A549 (cell line): ENCODE results near the gene TNNT2. TPM values are rescaled to one million over a fixed set of nuclear protein-coding genes. Genes with fewer than 3 reads are reported as not detected.

ENCODE experiments used
- ATAC-seq, 2 experiments: fragments of 200-7000 bp in 1 of 2; fragments of >200 bp in 1 of 2; cut with Nextera tagmentation in 1 of 2; cut with Tn5 transposase in 1 of 2; 3 replicates each; pipeline versions ENCODE4 v1.8.0 to v1.9.1; 2018 to 2020; ENCODE audit warnings: mild to moderate bottlenecking in 1 of 2, moderate library complexity in 1 of 2
- CTCF ChIA-PET: fragments of 300-600 bp; sonication (Branson Sonifier 250); formaldehyde crosslinking; extraction: SDS; loops from one replicate; lab custom pipeline; 2021; ENCODE audit warnings: antibody characterized with exemption, inconsistent platforms; lab: Yijun Ruan, JAX
- POLR2A ChIA-PET: fragments of 350-600 bp; formaldehyde crosslinking; extraction: SDS; loops from one replicate; lab custom pipeline; 2021; ENCODE audit warnings: antibody characterized with exemption, inconsistent platforms; lab: Yijun Ruan, JAX
- DNase-seq, 2 experiments: peaks; one replicate each; pipeline versions ENCODE4 v3.0.0 to v3.0.0-alpha.2; 2011 to 2016; ENCODE audit warnings: low read depth in 1 of 2, low spot score in 1 of 2
- FAIRE-seq: peaks from 2 replicates; lab custom pipeline; 2011; peaks lifted over from hg19 to GRCh38; lab: Jason Lieb, UNC
- H3K27ac ChIP-seq, 2 experiments: fragments of >200 bp; sonication (Bioruptor Twin); formaldehyde crosslinking; 3 replicates each; pipeline ENCODE4 v1.5.1; 2016 to 2017
- H3K4me1 ChIP-seq: fragments of >200 bp; sonication (Bioruptor Twin); formaldehyde crosslinking; 3 replicates; pipeline ENCODE4 v1.6.1; 2016
- H3K4me2 ChIP-seq: fragments of >200 bp; sonication (Bioruptor Twin); formaldehyde crosslinking; 3 replicates; pipeline ENCODE4 v1.6.1; 2016
- H3K4me3 ChIP-seq: fragments of >200 bp; sonication (Bioruptor Twin); formaldehyde crosslinking; 3 replicates; pipeline ENCODE4 v1.5.1; 2016
- H3K9me3 ChIP-seq: fragments of >200 bp; sonication (Bioruptor Twin); formaldehyde crosslinking; 3 replicates; pipeline ENCODE4 v1.6.1; 2016
- ATOH8 ChIP-seq: fragments of 250-450 bp; sonication (Bioruptor Pico); IDR thresholded peaks from 2 replicates; pipeline ENCODE4 v1.5.0; 2020; ENCODE audit warnings: low read depth, mild to moderate bottlenecking, moderate library complexity
- BHLHE40 ChIP-seq: IDR thresholded peaks from 2 replicates; pipeline ENCODE4 v1.6.1; 2012; ENCODE audit warnings: low read depth, low read length, inconsistent platforms
- CHD2 ChIP-seq: fragments of 150-350 bp; IDR thresholded peaks from 2 replicates; pipeline ENCODE4 v1.6.1; 2014; ENCODE audit warnings: low read length; ENCODE audit not compliant: partially characterized antibody
- CHD4 ChIP-seq: fragments of 200-600 bp; sonication (generic); IDR thresholded peaks from 2 replicates; pipeline ENCODE4 v1.6.1; 2016; ENCODE audit warnings: antibody characterized with exemption, mild to moderate bottlenecking, borderline replicate concordance
- EHMT2 ChIP-seq: fragments of 200-600 bp; sonication (generic); IDR thresholded peaks from 2 replicates; pipeline ENCODE4 v1.6.1; 2016; ENCODE audit warnings: antibody characterized with exemption, low read depth, mild to moderate bottlenecking, moderate library complexity
- ELK1 ChIP-seq: fragments of 150-350 bp; IDR thresholded peaks from 2 replicates; pipeline ENCODE4 v1.6.1; 2014; ENCODE audit warnings: low read depth, mild to moderate bottlenecking, low read length
- ESRRA ChIP-seq: fragments of 150-350 bp; IDR thresholded peaks from 2 replicates; pipeline ENCODE4 v1.6.1; 2014; ENCODE audit warnings: mild to moderate bottlenecking, low read length, borderline replicate concordance
- FOSB ChIP-seq: fragments of 250-450 bp; sonication (Bioruptor Pico); IDR thresholded peaks from 2 replicates; pipeline ENCODE4 v1.5.0; 2020; ENCODE audit warnings: mild to moderate bottlenecking, moderate library complexity
- HDAC2 ChIP-seq: fragments of 200-600 bp; sonication (generic); IDR thresholded peaks from 2 replicates; pipeline ENCODE4 v1.6.1; 2016
- HOXA7 ChIP-seq: fragments of 250-450 bp; sonication (Bioruptor Pico); IDR thresholded peaks from 2 replicates; pipeline ENCODE4 v1.5.0; 2020; ENCODE audit warnings: mild to moderate bottlenecking, moderate library complexity
- HOXB13 ChIP-seq: fragments of 250-450 bp; sonication (Bioruptor Pico); IDR thresholded peaks from 2 replicates; pipeline ENCODE4 v1.5.0; 2020; ENCODE audit warnings: low read depth, mild to moderate bottlenecking, moderate library complexity
- MYC ChIP-seq: IDR thresholded peaks from 2 replicates; pipeline ENCODE4 v1.6.1; 2012; ENCODE audit warnings: mild to moderate bottlenecking, inconsistent platforms, low read length, improper control_type of control experiment, borderline replicate concordance
- NR3C1 ChIP-seq: fragments of >200 bp; sonication (Bioruptor Twin); formaldehyde crosslinking; IDR thresholded peaks from 3 replicates; pipeline ENCODE4 v1.6.1; 2017
- RAD21 ChIP-seq, 2 experiments: fragments of >200 bp in 1 of 2; sonication (Bioruptor Twin) in 1 of 2; formaldehyde crosslinking in 1 of 2; IDR thresholded peaks in 1 of 2; conservative IDR thresholded peaks in 1 of 2; 2 replicates in 1 of 2; 3 replicates in 1 of 2; pipeline ENCODE4 v1.6.1; 2012 to 2018; ENCODE audit warnings: inconsistent platforms in 1 of 2
- RARB ChIP-seq: fragments of 250-450 bp; sonication (Bioruptor Pico); IDR thresholded peaks from 2 replicates; pipeline ENCODE4 v1.8.0; 2021; ENCODE audit warnings: mild to moderate bottlenecking, moderate library complexity
- REST ChIP-seq: fragments of 200-600 bp; sonication (generic); IDR thresholded peaks from 2 replicates; pipeline ENCODE4 v1.6.1; 2016; ENCODE audit warnings: antibody characterized with exemption, mild to moderate bottlenecking, moderate library complexity
- TP53 ChIP-seq: fragments of 250-450 bp; sonication (Bioruptor Pico); IDR thresholded peaks from 2 replicates; pipeline ENCODE4 v1.5.0; 2021; ENCODE audit warnings: mild to moderate bottlenecking, moderate library complexity
- ZC3H11A ChIP-seq: fragments of 450-650 bp; IDR thresholded peaks from 2 replicates; pipeline ENCODE4 v1.6.1; 2014; ENCODE audit warnings: antibody characterized with exemption, mild to moderate bottlenecking
- WGBS: methylation state at CpG from one replicate; pipeline ENCODE4 v1.1.6; 2017; ENCODE audit errors: missing lambda C conversion rate; 5-methylcytosine and 5-hydroxymethylcytosine counted together
- polyA plus RNA-seq, 4 experiments: library from polyadenylated mRNA; depleted of rRNA in 3 of 4; stranded (reverse); fragments of >200 nt; fragmentation: RNase III in 1 of 4; extraction: RNeasy Plus Mini Kit Qiagen cat#74134 plus additional on column Dnase treatment in 1 of 4; gene quantifications; 2 replicates in 3 of 4; 3 replicates in 1 of 4; pipeline ENCODE4 v1.2.3, GENCODE V29; 2011 to 2017

TNNT2 gene
- polyA plus RNA-seq, 2 of the 4 experiments (the other 2 are of a cell fraction) = 0.09 TPM; not detected in 1

- FAIRE-seq (no peak), ATAC-seq (no peak), DNase-seq (no peak)
- TF ChIP-seq NR3C1 (no peak), HDAC2 (no peak), BHLHE40 (no peak)
- POLR2A ChIA-PET = no interaction called here
- no peaks in the 10 kb centered on the region for H3K9me3 ChIP-seq
- no peak overlapping the region for H3K4me3 ChIP-seq
- CTCF ChIA-PET = interaction anchor here (0.7 to 19.4 kb wide), 4 partner anchors 15 to 803 kb away, joined by 3 to 334 read pairs (median 8); partner anchors contain the start of gene LAD1
- H3K4me1 ChIP-seq = peaks cover 28% of the 10 kb centered on the region
- WGBS = 80% methylated on average over 1 of the region's 1 CpG
- H3K27ac ChIP-seq = peak overlapping the region; percentile 38 to 76; a peak in 3 of 6 replicates
- H3K4me2 ChIP-seq = no peak overlapping the region
These were observed 13.7 kb upstream of the TNNT2 start for GRCh38 chr1:201391225-201391624.

- no peaks in the 10 kb centered on the region for H3K9me3 ChIP-seq
- ChIA-PET CTCF (interaction anchor here (0.6 to 19.4 kb wide), 11 partner anchors 7 to 189 kb away, joined by 3 to 334 read pairs (median 4); partner anchors contain the start of gene LAD1), POLR2A (no interaction called here)
- FAIRE-seq (no peak), DNase-seq (no peak), ATAC-seq (no peak)
- TF ChIP-seq RAD21 (conservative IDR thresholded peaks at IDR 0.05 in 1 of 2, IDR thresholded peaks at IDR 0.05 in 1 of 2) (no peak), HOXB13 (CRISPR knock-in tag) (no peak), ATOH8 (no peak), CHD4 (no peak), EHMT2 (no peak), CHD2 (no peak), HDAC2 (no peak), HOXA7 (no peak), RARB (no peak), ELK1 (no peak)
- peaks cover 26% of the 10 kb centered on the region for H3K4me1 ChIP-seq
- 82% methylated on average over 12 of the region's 12 CpGs for WGBS
- H3K27ac ChIP-seq = peak overlapping the region in 1 of 2 experiments; percentile 42; a peak in 1 of 6 replicates
- no peak overlapping the region for H3K4me2 ChIP-seq
- no peak overlapping the region for H3K4me3 ChIP-seq
These were observed 11.6 kb upstream of the TNNT2 start for GRCh38 chr1:201389051-201389450.

GRCh38 chr1:201386208-201386607 lies 8.7 kb upstream of the TNNT2 start:
- Histone ChIP-seq H3K4me2 (no peak overlapping the region), H3K9me3 (no peaks in the 10 kb centered on the region), H3K4me1 (peaks cover 32% of the 10 kb centered on the region), H3K4me3 (no peak overlapping the region)
- POLR2A ChIA-PET = interaction anchor here (0.6 kb wide), 1 partner anchor 68 kb away, joined by 9 read pairs; no protein-coding TSS in a partner anchor
- no peak for FAIRE-seq
- DNase-seq = no peak
- 68% methylated on average over 5 of the region's 8 CpGs for WGBS
- CTCF ChIA-PET = interaction anchor here (0.8 to 19.4 kb wide), 18 partner anchors 10 to 358 kb away, joined by 3 to 334 read pairs (median 4); partner anchors contain the start of gene LAD1
- TF ChIP-seq FOSB (CRISPR knock-in tag) (no peak), CHD2 (no peak), ZC3H11A (no peak), ESRRA (no peak), TP53 (CRISPR knock-in tag) (no peak), REST (no peak), NR3C1 (no peak), MYC (no peak)
- TF ChIP-seq, all 56 proteins: peak for 0
- H3K27ac ChIP-seq = peak overlapping the region; percentile 63 to 77
- ATAC-seq = peak in 1 of 2 experiments; percentile 9; a peak in 1 of 6 replicates
